GM12878 (cell line): ENCODE results near the gene GEMIN8.

Experiments
- BHLHE40 ChIP-seq, 2 experiments: fragments of 450-650 bp in 1 of 2; IDR thresholded peaks; 2 replicates each; pipeline ENCODE4 v1.6.1; 2011 to 2017; ENCODE audit warnings: low read depth in 2 of 2, borderline replicate concordance in 1 of 2, improper control_type of control experiment in 1 of 2, low read length in 1 of 2, mild to moderate bottlenecking in 1 of 2
- CREB1 ChIP-seq: IDR thresholded peaks from 2 replicates; pipeline ENCODE4 v1.6.1; 2012; ENCODE audit warnings: low read depth, mild to moderate bottlenecking, inconsistent platforms
- CTCF ChIP-seq, 3 experiments: IDR thresholded peaks in 2 of 3; conservative IDR thresholded peaks in 1 of 3; 2 replicates each; pipeline ENCODE4 v1.5.1; 2011; ENCODE audit warnings: low read depth in 3 of 3, low read length in 3 of 3, mild to moderate bottlenecking in 3 of 3, control low read depth in 2 of 3, moderate library complexity in 2 of 3, inconsistent platforms in 1 of 3, mixed read lengths in 1 of 3; ENCODE audit not compliant: control insufficient read depth in 2 of 3, insufficient read depth in 1 of 3; ENCODE audit errors: extremely low read depth in 1 of 3
- EP300 ChIP-seq, 2 experiments: fragments of 150-350 bp in 1 of 2; IDR thresholded peaks; 2 replicates each; pipeline ENCODE4 v1.6.1; 2011 to 2012; ENCODE audit warnings: low read depth in 2 of 2, low read length in 2 of 2, borderline replicate concordance in 1 of 2, improper control_type of control experiment in 1 of 2, inconsistent platforms in 1 of 2; ENCODE audit not compliant: control insufficient read depth in 1 of 2
- GABPA ChIP-seq: IDR thresholded peaks from 2 replicates; pipeline ENCODE4 v1.6.1; 2014; ENCODE audit warnings: antibody characterized with exemption, low read depth, mild to moderate bottlenecking, inconsistent platforms
- POLR2A ChIP-seq: IDR thresholded peaks from 2 replicates; pipeline ENCODE4 v1.6.1; 2011; ENCODE audit warnings: low read depth, mild to moderate bottlenecking, low read length
- PRDM15 ChIP-seq: fragments of 450-650 bp; formaldehyde crosslinking; IDR thresholded peaks from 2 replicates; pipeline ENCODE4 v1.4.0; 2020; ENCODE audit warnings: mild to moderate bottlenecking, moderate library complexity
- STAT1 ChIP-seq: fragments of 450-650 bp; conservative IDR thresholded peaks from 2 replicates; pipeline ENCODE4 v1.6.1; 2014; ENCODE audit warnings: antibody characterized with exemption, mild to moderate bottlenecking
- TAF1 ChIP-seq: IDR thresholded peaks from 2 replicates; pipeline ENCODE4 v1.6.1; 2011; ENCODE audit warnings: mild to moderate bottlenecking, low read depth, low read length, borderline replicate concordance
- USF1 ChIP-seq: IDR thresholded peaks from 2 replicates; pipeline ENCODE4 v1.6.1; 2011; ENCODE audit warnings: borderline replicate concordance, low read depth, mild to moderate bottlenecking, moderate library complexity, mixed read lengths, low read length; ENCODE audit not compliant: insufficient read depth; ENCODE audit errors: extremely low read length
- ZZZ3 ChIP-seq: IDR thresholded peaks from 2 replicates; pipeline ENCODE4 v1.6.1; 2011; ENCODE audit warnings: low read depth; ENCODE audit not compliant: control insufficient read depth, insufficient read length

GRCh38 chrX:14027036-14027435, 2.7 kb downstream of the GEMIN8 start:
- TF ChIP-seq CREB1 (no peak), PRDM15 (no peak), POLR2A (no peak), USF1 (no peak), BHLHE40 (IDR thresholded peaks at IDR 0.05; ENCODE audit: borderline replicate concordance in 1 of 2, low read depth in 2 of 2, low read length in 1 of 2) (no peak), EP300 (IDR thresholded peaks at IDR 0.05; ENCODE audit: borderline replicate concordance in 1 of 2, control insufficient read depth in 1 of 2, low read depth in 2 of 2, low read length in 2 of 2) (no peak), ZZZ3 (no peak), STAT1 (no peak), GABPA (no peak), CTCF (IDR thresholded peaks at IDR 0.05 in 2 of 3, conservative IDR thresholded peaks at IDR 0.05 in 1 of 3; ENCODE audit: control insufficient read depth in 2 of 3, extremely low read depth in 1 of 3, insufficient read depth in 1 of 3, low read depth in 3 of 3, low read length in 3 of 3) (no peak), TAF1 (no peak)
